WTC11 (cell line): ENCODE measurements around the gene HDAC9.

Source experiments
- CBFB ChIP-seq: sonication (generic); formaldehyde crosslinking; IDR thresholded peaks from 2 replicates; pipeline ENCODE4 v1.8.1; 2022; ENCODE audit warnings: mild to moderate bottlenecking, low read depth, missing genetic modification reagents
- CTCF ChIP-seq: fragments of 200-600 bp; IDR thresholded peaks from 2 replicates; pipeline ENCODE4 v1.8.0; 2022; ENCODE audit warnings: antibody characterized with exemption
- HMGXB4 ChIP-seq: sonication (generic); formaldehyde crosslinking; IDR thresholded peaks from 2 replicates; pipeline ENCODE4 v1.8.1; 2023; ENCODE audit warnings: mild to moderate bottlenecking, moderate library complexity, missing genetic modification reagents
- IRF2 ChIP-seq: sonication (generic); formaldehyde crosslinking; IDR thresholded peaks from 2 replicates; pipeline ENCODE4 v1.8.0; 2022; ENCODE audit warnings: low read depth, missing genetic modification reagents, borderline replicate concordance
- NFYB ChIP-seq: sonication (generic); formaldehyde crosslinking; conservative IDR thresholded peaks from 2 replicates; pipeline ENCODE4 v1.8.0; 2022; ENCODE audit warnings: low read depth, missing genetic modification reagents
- SP1 ChIP-seq: sonication (generic); formaldehyde crosslinking; conservative IDR thresholded peaks from 2 replicates; pipeline ENCODE4 v1.8.1; 2022; ENCODE audit warnings: missing genetic modification reagents
- USF1 ChIP-seq: sonication (generic); formaldehyde crosslinking; IDR thresholded peaks from 2 replicates; pipeline ENCODE4 v1.8.0; 2022; ENCODE audit warnings: mild to moderate bottlenecking, missing genetic modification reagents
- ZBTB43 ChIP-seq: sonication (generic); formaldehyde crosslinking; IDR thresholded peaks from 2 replicates; pipeline ENCODE4 v1.8.1; 2023; ENCODE audit warnings: mild to moderate bottlenecking, missing genetic modification reagents
- ZSCAN18 ChIP-seq: fragments of 250-450 bp; sonication (Bioruptor Pico); IDR thresholded peaks from 2 replicates; pipeline ENCODE4 v2.1.2; 2022; ENCODE audit warnings: mild to moderate bottlenecking, moderate library complexity

- TF ChIP-seq CTCF (no peak), HMGXB4 (CRISPR knock-in tag) (no peak), NFYB (CRISPR knock-in tag) (no peak), ZSCAN18 (CRISPR knock-in tag) (no peak), CBFB (CRISPR knock-in tag) (no peak), SP1 (CRISPR knock-in tag) (no peak), IRF2 (CRISPR knock-in tag) (no peak), ZBTB43 (CRISPR knock-in tag) (no peak), USF1 (CRISPR knock-in tag) (no peak)
Observed at GRCh38 chr7:18866359-18867036, 370.9 kb downstream of the HDAC9 start.
